ENCODE results near the gene CLASP1. TPM values are rescaled to one million over a fixed set of nuclear protein-coding genes. Genes with fewer than 3 reads are reported as not detected.
A peak's percentile ranks its signal among the peaks of the same experiment; 100 is the strongest.

CLASP1 gene
- total and polyA plus RNA-seq, 12 donors = 10.1 to 90.6 (median 71.7) TPM

GRCh38 chr2:121366040-121366439 is 283.2 kb downstream of the CLASP1 start:
- Histone ChIP-seq H3K27ac (no peak overlapping the region), H3K9me3 (no peaks in the 10 kb centered on the region), H3K36me3 (peaks cover 0 to 100% (median 35%) of the 10 kb centered on the region in 9 donors), H3K4me1 (peaks cover 3 to 27% (median 18%) of the 10 kb centered on the region in 9 donors), H3K27me3 (no peaks in the 10 kb centered on the region), H3K4me3 (no peak overlapping the region)
- TF ChIP-seq CTCF (IDR thresholded peaks at IDR 0.05) = no peak
- ATAC-seq (no peak), DNase-seq (no peak)
- intact Hi-C loops (cut with DNase I) = no loop called here

- Histone ChIP-seq H3K36me3 (peaks cover 0 to 99% (median 32%) of the 10 kb centered on the region in 9 donors), H3K27ac (no peak overlapping the region), H3K9me3 (no peaks in the 10 kb centered on the region), H3K4me1 (peaks cover 3 to 36% (median 21%) of the 10 kb centered on the region in 9 donors), H3K4me3 (no peak overlapping the region), H3K27me3 (no peaks in the 10 kb centered on the region)
- TF ChIP-seq CTCF (IDR thresholded peaks at IDR 0.05) = no peak
- 93 to 94% methylated on average over 14 of the region's 14 CpGs for WGBS, 2 donors
- intact Hi-C loops (cut with DNase I) = no loop called here
- no peak for DNase-seq
- no peak for ATAC-seq
Measured at GRCh38 chr2:121365061-121365460, 284.2 kb downstream of the CLASP1 start.

- intact Hi-C loops (cut with DNase I) = no loop called here
- peak in 7 of 8 donors; percentile 44 to 74 (median 56) for ATAC-seq
- Histone ChIP-seq H3K27me3 (no peaks in the 10 kb centered on the region), H3K9me3 (no peaks in the 10 kb centered on the region), H3K36me3 (peaks cover 0 to 99% (median 30%) of the 10 kb centered on the region in 9 donors), H3K27ac (peak overlapping the region in 8 of 10 donors; percentile 10 to 65 (median 46)), H3K4me1 (peaks cover 3 to 49% (median 27%) of the 10 kb centered on the region in 9 donors), H3K4me3 (no peak overlapping the region)
- no peak for TF ChIP-seq CTCF (IDR thresholded peaks at IDR 0.05)
- DNase-seq = no peak
- WGBS, 2 donors = 41 to 48% methylated on average over 5 of the region's 5 CpGs
Measured at GRCh38 chr2:121363632-121364420, 285.4 kb downstream of the CLASP1 start.

GRCh38 chr2:121362774-121363173 is 286.5 kb downstream of the CLASP1 start:
- WGBS, 2 donors = 37 to 60% methylated on average over 4 of the region's 4 CpGs
- peaks cover 3 to 57% (median 36%) of the 10 kb centered on the region in 9 donors for H3K4me1 ChIP-seq
- H3K27ac ChIP-seq = peak overlapping the region in 7 of 10 donors; percentile 15 to 65 (median 29)
- H3K4me3 ChIP-seq = no peak overlapping the region
- TF ChIP-seq CTCF (IDR thresholded peaks at IDR 0.05) = no peak
- H3K9me3 ChIP-seq = no peaks in the 10 kb centered on the region
- H3K27me3 ChIP-seq = no peaks in the 10 kb centered on the region
- H3K36me3 ChIP-seq = peaks cover 0 to 99% (median 30%) of the 10 kb centered on the region in 9 donors
- ATAC-seq (peak in 4 of 8 donors; percentile 29 to 59 (median 30)), DNase-seq (no peak)
- intact Hi-C loops (cut with DNase I) = no loop called here
